GM23248 (cell line): ENCODE data around the gene TENT5A. TPM values are rescaled to one million over a fixed set of nuclear protein-coding genes. Genes with fewer than 3 reads are reported as not detected.
A peak's percentile ranks its signal among the peaks of the same experiment; 100 is the strongest.

Experiments used
- DNase-seq: peaks from one replicate; pipeline ENCODE4 v3.0.0-alpha.2; 2015
- H2AFZ ChIP-seq: fragments of 200-600 bp; sonication (generic); 2 replicates; pipeline ENCODE4 v1.6.1; 2016; ENCODE audit warnings: antibody characterized with exemption
- H3F3A ChIP-seq: fragments of 200-600 bp; sonication (generic); 2 replicates; pipeline ENCODE4 v1.6.1; 2016; ENCODE audit warnings: mild to moderate bottlenecking, antibody characterized with exemption, mixed run types; ENCODE audit not compliant: insufficient read depth
- H3K27ac ChIP-seq: fragments of 200-600 bp; sonication (generic); 2 replicates; pipeline ENCODE4 v1.5.1; 2016; ENCODE audit warnings: mild to moderate bottlenecking
- H3K27me3 ChIP-seq: fragments of 200-600 bp; sonication (generic); replicated peaks from 2 replicates; pipeline ENCODE4 v1.6.1; 2016; ENCODE audit warnings: mild to moderate bottlenecking; ENCODE audit not compliant: insufficient read depth
- H3K36me3 ChIP-seq: fragments of 200-600 bp; sonication (generic); 2 replicates; pipeline ENCODE4 v1.6.1; 2016; ENCODE audit warnings: low read depth, mild to moderate bottlenecking
- H3K4me1 ChIP-seq: fragments of 200-600 bp; sonication (generic); 2 replicates; pipeline ENCODE4 v1.6.1; 2016; ENCODE audit warnings: mild to moderate bottlenecking; ENCODE audit not compliant: insufficient read depth
- H3K4me2 ChIP-seq: fragments of 200-600 bp; sonication (generic); one replicate; pipeline ENCODE4 v1.6.1; 2016; ENCODE audit warnings: mild to moderate bottlenecking; ENCODE audit not compliant: unreplicated experiment
- H3K4me3 ChIP-seq: fragments of 200-600 bp; sonication (generic); 2 replicates; pipeline ENCODE4 v1.5.1; 2016; ENCODE audit warnings: mild to moderate bottlenecking
- H3K79me2 ChIP-seq: fragments of 200-600 bp; sonication (generic); 2 replicates; pipeline ENCODE4 v1.6.1; 2016; ENCODE audit warnings: mild to moderate bottlenecking; ENCODE audit not compliant: insufficient read depth
- H3K9ac ChIP-seq: fragments of 200-600 bp; sonication (generic); 2 replicates; pipeline ENCODE4 v1.6.1; 2016; ENCODE audit warnings: mild to moderate bottlenecking
- H3K9me2 ChIP-seq: fragments of 200-600 bp; sonication (generic); 2 replicates; pipeline ENCODE4 v1.6.1; 2016; ENCODE audit warnings: mixed run types, mild to moderate bottlenecking, moderate library complexity; ENCODE audit not compliant: insufficient read depth
- H3K9me3 ChIP-seq: fragments of 200-600 bp; sonication (generic); one replicate; pipeline ENCODE4 v1.6.1; 2017; ENCODE audit warnings: low read depth
- H4K20me1 ChIP-seq: fragments of 200-600 bp; sonication (generic); 2 replicates; pipeline ENCODE4 v1.6.0; 2016; ENCODE audit not compliant: insufficient read depth
- EZH2 ChIP-seq: fragments of 200-600 bp; sonication (generic); IDR thresholded peaks from 2 replicates; pipeline ENCODE4 v1.6.1; 2018; ENCODE audit warnings: antibody characterized with exemption, mild to moderate bottlenecking; ENCODE audit not compliant: insufficient read depth, poor library complexity, severe bottlenecking
- EZH2phosphoT487 ChIP-seq: fragments of 200-600 bp; sonication (generic); IDR thresholded peaks from 2 replicates; pipeline ENCODE4 v1.6.1; 2018; ENCODE audit warnings: antibody characterized with exemption, moderate library complexity, mild to moderate bottlenecking, low read depth; ENCODE audit not compliant: insufficient read depth
- WGBS, 2 experiments: methylation state at CpG; one replicate each; pipeline ENCODE4 v1.1.6; 2015 to 2017; ENCODE audit warnings: low lambda C conversion rate in 2 of 2, low coverage in 1 of 2; ENCODE audit errors: missing lambda C conversion rate in 2 of 2; 5-methylcytosine and 5-hydroxymethylcytosine counted together
- in situ Hi-C: fragments of 300-500 bp; cut with MboI; formaldehyde crosslinking; loops from 2 replicates; pipeline ENCODE4 v1.15.0; 2020
- polyA plus RNA-seq: library from polyadenylated mRNA; unstranded; fragments of >200 nt; fragmentation: Nextera tagmentation; extraction: Ambion mirVana; gene quantifications from 2 replicates; pipeline ENCODE4 v1.2.1, GENCODE V29; 2016
- total RNA-seq: library from RNA; depleted of rRNA; stranded (reverse); fragments of >200 nt; shearing (Covaris generic); gene quantifications from 2 replicates; pipeline ENCODE4 v1.2.3, GENCODE V29; 2014

Gene TENT5A
- total and polyA plus RNA-seq, 2 experiments from 2014 or later = 39.2 to 48.6 TPM

GRCh38 chr6:81748994-81749393 lies 3.5 kb downstream of the TENT5A start:
- 1 to 4% methylated on average over 5 of the region's 5 CpGs for WGBS, 2 experiments
- H2AFZ ChIP-seq = peak overlapping the region; percentile 0; the same call in 1 of the 2 replicates
- peaks cover 5% of the 10 kb centered on the region; the same call in 1 of the 2 replicates for H4K20me1 ChIP-seq
- H3K4me1 ChIP-seq = peaks cover 45% of the 10 kb centered on the region
- H3K9me3 ChIP-seq = no peaks in the 10 kb centered on the region
- peak overlapping the region; percentile 97 for H3K27ac ChIP-seq
- in situ Hi-C loops = loop anchor here (25.0 kb wide), 2 partner anchors 487 to 1537 kb away; no protein-coding TSS in a partner anchor
- H3K4me2 ChIP-seq = peak overlapping the region; percentile 98
- peaks cover 49% of the 10 kb centered on the region for H3K36me3 ChIP-seq
- peak overlapping the region; percentile 90 for H3K9ac ChIP-seq
- H3K79me2 ChIP-seq = peaks cover 75% of the 10 kb centered on the region
- H3F3A ChIP-seq = peaks cover 68% of the 10 kb centered on the region
- no peaks in the 10 kb centered on the region for H3K9me2 ChIP-seq
- H3K4me3 ChIP-seq = peak overlapping the region; percentile 99
- H3K27me3 ChIP-seq = no peaks in the 10 kb centered on the region
- peak; percentile 57 for DNase-seq
- TF ChIP-seq EZH2 = no peak
- TF ChIP-seq EZH2phosphoT487 = no peak

DNA sequence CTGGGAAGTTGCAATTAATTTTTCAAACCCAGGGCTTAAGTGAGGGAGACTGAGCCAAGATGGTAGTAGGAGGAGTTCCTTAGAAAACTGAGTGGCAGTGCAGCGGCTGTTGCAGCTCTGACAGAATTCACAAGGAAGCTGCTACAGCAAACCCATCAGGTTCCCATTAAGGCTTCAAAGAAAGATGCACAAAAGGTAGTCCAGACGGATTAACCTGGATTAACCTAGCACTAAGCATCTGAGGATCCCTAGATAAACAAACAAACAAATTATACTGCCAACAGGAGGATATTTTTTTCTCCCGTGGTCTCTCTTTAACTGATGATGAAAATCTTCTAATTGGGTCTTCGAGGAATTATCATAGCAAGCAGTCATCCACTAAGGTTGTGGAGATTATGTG lies 5.2 kb downstream of the TENT5A start:
- WGBS, 2 experiments = 37 to 47% methylated on average over 4 of the region's 4 CpGs
- Histone ChIP-seq H3K9ac (no peak overlapping the region), H3K9me3 (no peaks in the 10 kb centered on the region), H2AFZ (no peak overlapping the region), H3K9me2 (no peaks in the 10 kb centered on the region), H3K4me2 (peak overlapping the region; percentile 98), H3F3A (peaks cover 72% of the 10 kb centered on the region), H3K4me1 (peaks cover 44% of the 10 kb centered on the region), H3K36me3 (peaks cover 49% of the 10 kb centered on the region), H3K27ac (no peak overlapping the region), H3K27me3 (no peaks in the 10 kb centered on the region), H4K20me1 (peaks cover 5% of the 10 kb centered on the region; the same call in 1 of the 2 replicates), H3K79me2 (peaks cover 73% of the 10 kb centered on the region), H3K4me3 (peak overlapping the region; percentile 12)
- no peak for DNase-seq
- no peak for TF ChIP-seq EZH2phosphoT487
- TF ChIP-seq EZH2 = no peak
- in situ Hi-C loops = loop anchor here (25.0 kb wide), 2 partner anchors 485 to 1535 kb away; no protein-coding TSS in a partner anchor

- Histone ChIP-seq H3K4me3 (no peak overlapping the region), H3K4me1 (peaks cover 41% of the 10 kb centered on the region), H3K27me3 (no peaks in the 10 kb centered on the region), H3K9ac (no peak overlapping the region), H3K4me2 (no peak overlapping the region), H4K20me1 (peaks cover under 1% of the 10 kb centered on the region; the same call in 1 of the 2 replicates), H3K9me3 (no peaks in the 10 kb centered on the region), H3K27ac (no peak overlapping the region), H3K36me3 (peaks cover 35% of the 10 kb centered on the region), H2AFZ (no peak overlapping the region), H3F3A (peaks cover 49% of the 10 kb centered on the region), H3K9me2 (no peaks in the 10 kb centered on the region), H3K79me2 (peaks cover 43% of the 10 kb centered on the region)
- DNase-seq = no peak
- 64 to 67% methylated on average over 2 of the region's 2 CpGs for WGBS, 2 experiments
- TF ChIP-seq EZH2phosphoT487 = no peak
- no peak for TF ChIP-seq EZH2
- in situ Hi-C loops = loop anchor here (25.0 kb wide), 2 partner anchors 482 to 1532 kb away; no protein-coding TSS in a partner anchor
Measured at GRCh38 chr6:81744131-81744530, 8.3 kb downstream of the TENT5A start.

GRCh38 chr6:81743649-81744048 lies 8.8 kb downstream of the TENT5A start:
- H3K9me3 ChIP-seq = no peaks in the 10 kb centered on the region
- H3K27me3 ChIP-seq = no peaks in the 10 kb centered on the region
- no peak overlapping the region for H3K27ac ChIP-seq
- 89 to 93% methylated on average over 1 of the region's 1 CpG for WGBS, 2 experiments
- no peak overlapping the region for H3K4me2 ChIP-seq
- in situ Hi-C loops = loop anchor here (25.0 kb wide), 2 partner anchors 481 to 1531 kb away; no protein-coding TSS in a partner anchor
- TF ChIP-seq EZH2 = no peak
- TF ChIP-seq EZH2phosphoT487 = no peak
- H4K20me1 ChIP-seq = no peaks in the 10 kb centered on the region
- peak; percentile 16 for DNase-seq
- peaks cover 30% of the 10 kb centered on the region for H3K36me3 ChIP-seq
- no peak overlapping the region for H3K4me3 ChIP-seq
- H3K9ac ChIP-seq = no peak overlapping the region
- H3F3A ChIP-seq = peaks cover 44% of the 10 kb centered on the region
- peaks cover 39% of the 10 kb centered on the region for H3K79me2 ChIP-seq
- H3K4me1 ChIP-seq = peaks cover 36% of the 10 kb centered on the region
- H3K9me2 ChIP-seq = no peaks in the 10 kb centered on the region
- no peak overlapping the region for H2AFZ ChIP-seq
